ENCODE results near the gene DSTN.

DNA sequence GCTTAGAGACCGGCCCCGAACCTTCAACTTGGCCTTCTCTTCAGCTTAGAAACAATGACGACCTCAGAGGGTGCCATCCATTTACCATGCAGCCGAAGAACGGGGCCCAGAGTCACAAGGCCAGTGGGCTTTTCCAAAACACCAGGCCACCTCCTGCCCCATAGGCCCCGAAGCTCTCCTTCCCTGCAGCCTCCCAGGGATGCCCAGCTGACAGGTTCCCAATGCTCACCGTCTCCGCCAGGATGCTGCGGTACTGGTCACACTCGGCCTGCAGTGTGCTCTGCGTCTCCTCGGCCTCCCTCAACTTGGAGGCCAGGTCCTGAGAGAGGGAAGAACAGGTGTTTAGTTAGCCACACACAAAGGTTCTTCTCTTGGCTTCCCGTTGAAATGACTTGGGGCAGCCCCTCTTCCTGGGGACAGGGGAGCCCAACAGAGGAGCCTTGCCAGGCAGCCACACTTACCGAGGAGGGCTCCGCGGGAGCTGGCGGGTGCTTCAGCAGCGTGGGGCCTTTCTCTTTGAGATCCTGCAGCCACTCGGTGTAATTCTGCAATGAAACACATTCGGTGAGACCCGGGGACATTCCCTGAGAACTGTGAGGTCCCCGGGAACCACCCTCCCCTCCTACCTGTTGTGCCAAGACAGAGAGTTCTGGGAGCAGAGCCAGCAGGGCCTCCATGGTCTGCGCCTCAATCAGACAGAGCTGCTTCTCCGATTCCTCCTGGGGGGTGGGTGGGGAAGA, 51.5 kb downstream of the DSTN start:
- TF ChIP-seq POLR2A (IDR thresholded peaks at IDR 0.05) (no peak), POLR2AphosphoS5 (IDR thresholded peaks at IDR 0.05) (no peak), EP300 (IDR thresholded peaks at IDR 0.05) (no peak)
- TF ChIP-seq, protein P1, sequence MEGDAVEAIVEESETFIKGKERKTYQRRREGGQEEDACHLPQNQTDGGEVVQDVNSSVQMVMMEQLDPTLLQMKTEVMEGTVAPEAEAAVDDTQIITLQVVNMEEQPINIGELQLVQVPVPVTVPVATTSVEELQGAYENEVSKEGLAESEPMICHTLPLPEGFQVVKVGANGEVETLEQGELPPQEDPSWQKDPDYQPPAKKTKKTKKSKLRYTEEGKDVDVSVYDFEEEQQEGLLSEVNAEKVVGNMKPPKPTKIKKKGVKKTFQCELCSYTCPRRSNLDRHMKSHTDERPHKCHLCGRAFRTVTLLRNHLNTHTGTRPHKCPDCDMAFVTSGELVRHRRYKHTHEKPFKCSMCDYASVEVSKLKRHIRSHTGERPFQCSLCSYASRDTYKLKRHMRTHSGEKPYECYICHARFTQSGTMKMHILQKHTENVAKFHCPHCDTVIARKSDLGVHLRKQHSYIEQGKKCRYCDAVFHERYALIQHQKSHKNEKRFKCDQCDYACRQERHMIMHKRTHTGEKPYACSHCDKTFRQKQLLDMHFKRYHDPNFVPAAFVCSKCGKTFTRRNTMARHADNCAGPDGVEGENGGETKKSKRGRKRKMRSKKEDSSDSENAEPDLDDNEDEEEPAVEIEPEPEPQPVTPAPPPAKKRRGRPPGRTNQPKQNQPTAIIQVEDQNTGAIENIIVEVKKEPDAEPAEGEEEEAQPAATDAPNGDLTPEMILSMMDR (IDR thresholded peaks at IDR 0.05) = no peak

Data from stomach (tissue), 4 donors.